ENCODE measurements around the gene ZNF687. TPM values are rescaled to one million over a fixed set of nuclear protein-coding genes. Genes with fewer than 3 reads are reported as not detected.

ZNF687 gene
- polyA plus RNA-seq, 2 of the 4 experiments (the other 2 are of a cell fraction): 14.0 to 17.5 TPM

DNA sequence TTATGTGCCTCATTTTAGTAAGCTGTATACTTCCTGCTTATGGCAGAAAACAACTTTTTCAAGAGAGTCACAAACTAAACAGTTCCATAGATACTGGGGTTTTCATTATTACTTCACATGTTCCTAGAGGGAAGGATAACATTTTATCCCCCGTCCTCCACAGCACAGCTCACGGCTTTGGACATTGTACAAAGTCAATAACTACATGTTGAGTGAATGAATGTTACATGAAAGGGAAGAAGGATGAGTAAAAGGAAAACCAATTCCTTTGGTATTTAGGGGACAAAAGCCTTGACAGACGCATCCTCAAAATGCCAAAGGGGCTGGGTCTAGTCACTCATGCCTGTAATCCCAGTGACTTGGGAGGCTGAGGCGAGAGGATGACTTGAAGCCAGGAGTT lies 30.3 kb downstream of the ZNF687 start:
- Histone ChIP-seq H3K4me2 (peak overlapping the region; percentile 69; the same call in 2 of the 3 replicates), H3K4me3 (no peak overlapping the region), H3K4me1 (peaks cover 44% of the 10 kb centered on the region), H3K9me3 (no peaks in the 10 kb centered on the region), H3K27ac (peak overlapping the region; percentile 64 to 81; a peak in 5 of 6 replicates)
- 89% methylated on average over 4 of the region's 4 CpGs for WGBS (ENCODE audit: missing lambda C conversion rate)
- no peak for ATAC-seq
- no peak for TF ChIP-seq JUN (IDR thresholded peaks at IDR 0.05)
- TF ChIP-seq TFCP2L1 (CRISPR knock-in tag; IDR thresholded peaks at IDR 0.05): no peak
- TF ChIP-seq FOSL2 (IDR thresholded peaks at IDR 0.05): no peak
- no peak for TF ChIP-seq FOSL2 (CRISPR knock-in tag; IDR thresholded peaks at IDR 0.05)
- no peak for TF ChIP-seq POLR2A (IDR thresholded peaks at IDR 0.05; ENCODE audit: low read length)
- no peak for TF ChIP-seq CHD2 (IDR thresholded peaks at IDR 0.05; ENCODE audit: low read length, partially characterized antibody)
- no peak for TF ChIP-seq RAD21 (conservative IDR thresholded peaks at IDR 0.05 in 1 of 2, IDR thresholded peaks at IDR 0.05 in 1 of 2)
- TF ChIP-seq ZC3H11A (IDR thresholded peaks at IDR 0.05): no peak
- no peak for TF ChIP-seq KDM1A (IDR thresholded peaks at IDR 0.05; ENCODE audit: low read depth)
- no peak for FAIRE-seq
- ChIA-PET CTCF (interaction anchor here (1.2 to 42.1 kb wide), 7 partner anchors 12 to 62 kb away, joined by 3 to 831 read pairs (median 7); no protein-coding TSS in a partner anchor), POLR2A (interaction anchor here (1.6 kb wide), 1 partner anchor 31 kb away, joined by 3 read pairs; the partner anchor contains the start of gene ZNF687)
- DNase-seq (ENCODE audit: low read depth in 1 of 2, low spot score in 1 of 2): no peak

- H3K4me2 ChIP-seq: no peak overlapping the region
- 91% methylated on average over 8 of the region's 8 CpGs for WGBS (ENCODE audit: missing lambda C conversion rate)
Observed at GRCh38 chr1:151312826-151313225, 30.7 kb downstream of the ZNF687 start.

More at GRCh38 chr1:151312826-151313225, 30.7 kb downstream of the ZNF687 start:
- POLR2A ChIA-PET: interaction anchor here (1.6 kb wide), 1 partner anchor 31 kb away, joined by 3 read pairs; the partner anchor contains the start of gene ZNF687
- ATAC-seq (no peak), DNase-seq (ENCODE audit: low read depth in 1 of 2, low spot score in 1 of 2) (no peak), FAIRE-seq (no peak)
- Histone ChIP-seq H3K27ac (peak overlapping the region in 1 of 2 experiments; percentile 81; a peak in 2 of 6 replicates), H3K4me3 (no peak overlapping the region), H3K4me1 (peaks cover 44% of the 10 kb centered on the region), H3K9me3 (no peaks in the 10 kb centered on the region)
- CTCF ChIA-PET: interaction anchor here (1.3 to 42.1 kb wide), 4 partner anchors 12 to 61 kb away, joined by 3 to 831 read pairs (median 38); no protein-coding TSS in a partner anchor
- TF ChIP-seq TP53 (CRISPR knock-in tag; IDR thresholded peaks at IDR 0.05) (no peak), FOXS1 (CRISPR knock-in tag; IDR thresholded peaks at IDR 0.05) (no peak), PHF8 (IDR thresholded peaks at IDR 0.05; ENCODE audit: borderline replicate concordance, low read depth) (no peak), HDAC2 (IDR thresholded peaks at IDR 0.05) (no peak), ZSCAN20 (CRISPR knock-in tag; IDR thresholded peaks at IDR 0.05) (no peak), CEBPB (IDR thresholded peaks at IDR 0.05) (no peak), CTCF (IDR thresholded peaks at IDR 0.05) (no peak), NPAS2 (CRISPR knock-in tag; IDR thresholded peaks at IDR 0.05; ENCODE audit: borderline replicate concordance) (no peak), NFE2L2 (conservative IDR thresholded peaks at IDR 0.05; ENCODE audit: low read length) (no peak), REST (IDR thresholded peaks at IDR 0.05) (no peak), HOXB13 (CRISPR knock-in tag; IDR thresholded peaks at IDR 0.05; ENCODE audit: low read depth) (no peak), MAZ (IDR thresholded peaks at IDR 0.05; ENCODE audit: borderline replicate concordance, low read depth, low read length) (no peak), CBX8 (IDR thresholded peaks at IDR 0.05) (no peak)
- TF ChIP-seq, protein P1, sequence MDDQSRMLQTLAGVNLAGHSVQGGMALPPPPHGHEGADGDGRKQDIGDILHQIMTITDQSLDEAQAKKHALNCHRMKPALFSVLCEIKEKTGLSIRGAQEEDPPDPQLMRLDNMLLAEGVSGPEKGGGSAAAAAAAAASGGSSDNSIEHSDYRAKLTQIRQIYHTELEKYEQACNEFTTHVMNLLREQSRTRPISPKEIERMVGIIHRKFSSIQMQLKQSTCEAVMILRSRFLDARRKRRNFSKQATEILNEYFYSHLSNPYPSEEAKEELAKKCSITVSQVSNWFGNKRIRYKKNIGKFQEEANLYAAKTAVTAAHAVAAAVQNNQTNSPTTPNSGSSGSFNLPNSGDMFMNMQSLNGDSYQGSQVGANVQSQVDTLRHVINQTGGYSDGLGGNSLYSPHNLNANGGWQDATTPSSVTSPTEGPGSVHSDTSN (IDR thresholded peaks at IDR 0.05): no peak
